Lung (tissue), 12 donors: ENCODE data around the gene SUGCT. TPM values are rescaled to one million over a fixed set of nuclear protein-coding genes. Genes with fewer than 3 reads are reported as not detected.

Source experiments
- ATAC-seq: fragments of 200-7000 bp; cut with Tn5 transposase; one replicate; pipeline ENCODE4 v1.9.1; 2020; ENCODE audit warnings: moderate number of reproducible peaks; ENCODE audit not compliant: insufficient read depth, low FRiP score
- DNase-seq, 3 donors: peaks; one replicate each; pipeline ENCODE4 v3.0.0-alpha.2; 2013 to 2017
- H3K27ac ChIP-seq, 2 donors: one replicate each; pipeline ENCODE4 v1.5.1; 2013; ENCODE audit warnings: mild to moderate bottlenecking in 2 of 2, moderate library complexity in 2 of 2, control low read depth in 1 of 2, inconsistent platforms in 1 of 2, low read depth in 1 of 2, low read length in 1 of 2
- H3K27me3 ChIP-seq, 3 donors: one replicate each; pipeline ENCODE4 v1.5.1; 2013; ENCODE audit warnings: low read length in 2 of 3; ENCODE audit not compliant: control insufficient read depth in 3 of 3, insufficient read depth in 3 of 3
- H3K36me3 ChIP-seq, 4 donors: one replicate each; pipeline ENCODE4 v1.5.1; 2013; ENCODE audit warnings: low read length in 4 of 4, mild to moderate bottlenecking in 1 of 4, moderate library complexity in 1 of 4; ENCODE audit not compliant: control insufficient read depth in 4 of 4, insufficient read depth in 4 of 4
- H3K4me1 ChIP-seq, 5 donors: one replicate each; pipeline ENCODE4 v1.5.1; 2013; ENCODE audit warnings: low read length in 5 of 5, mild to moderate bottlenecking in 2 of 5, moderate library complexity in 1 of 5; ENCODE audit not compliant: control insufficient read depth in 5 of 5, insufficient read depth in 5 of 5
- H3K4me3 ChIP-seq: one replicate; pipeline ENCODE4 v1.5.1; 2013; ENCODE audit warnings: mild to moderate bottlenecking, control low read depth, moderate library complexity
- H3K9ac ChIP-seq, 2 donors: one replicate each; pipeline ENCODE4 v1.5.1; 2013; ENCODE audit warnings: low read length in 2 of 2, control low read depth in 1 of 2; ENCODE audit not compliant: insufficient read depth in 1 of 2
- H3K9me3 ChIP-seq, 4 donors: one replicate each; pipeline ENCODE4 v1.5.1; 2013; ENCODE audit warnings: low read length in 3 of 4, mild to moderate bottlenecking in 1 of 4, moderate library complexity in 1 of 4; ENCODE audit not compliant: control insufficient read depth in 4 of 4, insufficient read depth in 3 of 4
- CTCF ChIP-seq: IDR thresholded peaks from 2 replicates; pipeline ENCODE4 v1.5.1; 2012; ENCODE audit warnings: mild to moderate bottlenecking; ENCODE audit errors: control extremely low read depth, extremely low read depth
- WGBS, 2 donors: extraction: QIAGEN DNeasy Blood & Tissue Kit; methylation state at CpG; one replicate each; pipeline ENCODE4 v1.1.7; 2013; 5-methylcytosine and 5-hydroxymethylcytosine counted together
- polyA plus RNA-seq, 2 donors: library from polyadenylated mRNA; stranded (reverse); fragments of 200-250 nt; gene quantifications; one replicate each; pipeline ENCODE4 v1.2.1, GENCODE V29; 2013
- total RNA-seq, 2 donors: library from RNA; depleted of rRNA in 1 of 2; stranded (reverse); fragments of >200 nt in 1 of 2; gene quantifications; one replicate each; pipeline ENCODE4 v1.2.1, GENCODE V29; 2014 to 2021
- donor health status: control.
- donor health status: control.
- donor health status: Bipolar disorder and iron deficiency.
- donor health status: healthy.
- donor health status: DM: yes; HTN: yes; CAD: no.

Gene SUGCT
- total and polyA plus RNA-seq, 4 donors = 0.23 to 4.2 (median 1.8) TPM

- Histone ChIP-seq H3K27me3 (no peaks in the 10 kb centered on the region), H3K4me3 (no peak overlapping the region), H3K9me3 (no peaks in the 10 kb centered on the region), H3K4me1 (peaks cover 0 to 14% (median 0%) of the 10 kb centered on the region in 5 donors), H3K36me3 (no peaks in the 10 kb centered on the region), H3K27ac (no peak overlapping the region), H3K9ac (no peak overlapping the region)
- DNase-seq (no peak), ATAC-seq (no peak)
- no peak for TF ChIP-seq CTCF
Observed at GRCh38 chr7:40545739-40546138, 410.9 kb downstream of the SUGCT start.

GRCh38 chr7:40546616-40547501 lies 412.1 kb downstream of the SUGCT start:
- Histone ChIP-seq H3K27ac (no peak overlapping the region), H3K4me1 (peaks cover 0 to 22% (median 1%) of the 10 kb centered on the region in 5 donors), H3K36me3 (no peaks in the 10 kb centered on the region), H3K9me3 (no peaks in the 10 kb centered on the region), H3K4me3 (no peak overlapping the region), H3K27me3 (no peaks in the 10 kb centered on the region), H3K9ac (no peak overlapping the region)
- 85 to 92% methylated on average over 6 of the region's 6 CpGs for WGBS, 2 donors
- ATAC-seq = no peak
- no peak for DNase-seq
- no peak for TF ChIP-seq CTCF

GRCh38 chr7:40549372-40550039 lies 414.7 kb downstream of the SUGCT start:
- Histone ChIP-seq H3K27me3 (no peaks in the 10 kb centered on the region), H3K4me1 (peaks cover 0 to 32% (median 3%) of the 10 kb centered on the region in 5 donors), H3K36me3 (no peaks in the 10 kb centered on the region), H3K9ac (no peak overlapping the region), H3K4me3 (no peak overlapping the region), H3K27ac (no peak overlapping the region), H3K9me3 (no peaks in the 10 kb centered on the region)
- TF ChIP-seq CTCF = no peak
- ATAC-seq (no peak), DNase-seq (no peak)
- 83 to 91% methylated on average over 2 of the region's 2 CpGs for WGBS, 2 donors
